ENCODE results near the gene C10orf90. TPM values are rescaled to one million over a fixed set of nuclear protein-coding genes. Genes with fewer than 3 reads are reported as not detected.

The C10orf90 gene
- total RNA-seq, 1 experiment from 2014 or later = not detected

- DNase-seq (ENCODE audit: low spot score) = no peak
- in situ Hi-C loops (cut with HindIII; ENCODE audit: low sequenced_read_pairs) = no loop called here
Measured at GRCh38 chr10:126683466-126683865, 13.0 kb upstream of the C10orf90 start.

DNA sequence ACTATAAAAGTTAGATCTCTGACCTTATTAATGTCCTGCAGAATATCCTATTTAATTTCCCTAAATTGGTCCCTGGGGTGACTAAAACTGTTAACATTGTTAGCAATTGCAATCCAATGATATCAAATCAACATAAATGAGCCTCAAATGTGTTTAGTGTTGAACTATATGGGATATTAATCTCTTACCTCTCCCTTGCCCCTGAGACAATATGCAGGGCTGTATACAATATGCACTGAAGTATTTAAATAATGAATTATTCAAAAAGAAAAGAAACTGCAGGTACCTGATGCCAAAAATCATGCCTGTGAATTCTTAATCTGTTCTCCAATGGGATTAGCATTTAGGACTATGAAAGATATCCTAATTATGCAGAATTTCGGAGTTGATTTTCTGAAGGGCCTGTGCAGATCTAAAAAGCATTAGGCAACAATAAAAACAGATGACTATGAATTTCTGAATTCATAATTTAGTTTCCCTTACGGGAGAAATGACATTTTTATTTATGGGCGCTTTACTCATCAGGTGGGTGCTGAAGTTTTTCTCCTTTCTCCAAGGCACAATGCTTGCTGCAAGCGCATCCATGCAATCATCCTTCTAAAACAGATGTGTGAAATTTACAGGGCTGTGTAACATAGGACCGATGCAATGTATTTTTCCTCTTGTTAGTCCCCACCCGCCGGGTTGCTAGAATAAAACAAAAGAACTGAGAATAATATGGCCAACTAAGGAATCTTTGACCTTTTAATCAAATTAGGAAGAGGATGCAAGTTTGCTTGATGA is 5.4 kb upstream of the C10orf90 start:
- no peak for DNase-seq (ENCODE audit: low spot score)
- in situ Hi-C loops (cut with HindIII; ENCODE audit: low sequenced_read_pairs) = no loop called here

GRCh38 chr10:126674741-126675515 is 4.4 kb upstream of the C10orf90 start:
- in situ Hi-C loops (cut with HindIII; ENCODE audit: low sequenced_read_pairs) = no loop called here

GRCh38 chr10:126673565-126673964 is 3.1 kb upstream of the C10orf90 start:
- in situ Hi-C loops (cut with HindIII; ENCODE audit: low sequenced_read_pairs) = no loop called here
- no peak for DNase-seq (ENCODE audit: low spot score)

More at GRCh38 chr10:126674741-126675515, 4.4 kb upstream of the C10orf90 start:
- DNase-seq (ENCODE audit: low spot score) = no peak

DNA sequence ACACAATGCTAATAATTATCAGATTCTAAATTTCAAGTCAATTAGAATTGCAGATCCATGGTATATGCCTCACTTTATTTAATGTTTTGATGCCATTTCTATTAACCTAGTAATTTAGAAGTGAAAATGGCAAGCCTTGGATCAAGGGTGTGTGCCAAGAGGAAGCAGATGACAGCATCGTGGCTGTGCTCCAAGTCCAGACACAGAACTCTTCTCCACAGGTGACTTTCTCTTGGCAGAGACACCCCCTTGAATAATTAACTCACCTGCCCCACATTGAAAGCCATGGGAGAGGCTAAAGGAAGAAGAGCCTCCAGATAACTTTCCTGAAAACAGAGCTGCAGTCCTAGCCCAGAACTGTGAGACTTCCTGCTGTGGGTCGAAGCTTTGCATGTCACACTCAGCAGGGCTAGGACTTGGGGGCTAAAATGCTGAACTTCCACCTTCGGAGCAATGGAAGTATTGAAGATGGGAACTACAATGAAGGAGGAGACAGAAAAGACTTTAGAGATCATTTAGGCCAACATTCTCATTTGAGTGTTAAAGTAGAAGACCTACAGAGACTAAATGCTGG is 996 bp upstream of the C10orf90 start:
- in situ Hi-C loops (cut with HindIII; ENCODE audit: low sequenced_read_pairs) = no loop called here
- peak; percentile 37 for DNase-seq (ENCODE audit: low spot score)

DNA sequence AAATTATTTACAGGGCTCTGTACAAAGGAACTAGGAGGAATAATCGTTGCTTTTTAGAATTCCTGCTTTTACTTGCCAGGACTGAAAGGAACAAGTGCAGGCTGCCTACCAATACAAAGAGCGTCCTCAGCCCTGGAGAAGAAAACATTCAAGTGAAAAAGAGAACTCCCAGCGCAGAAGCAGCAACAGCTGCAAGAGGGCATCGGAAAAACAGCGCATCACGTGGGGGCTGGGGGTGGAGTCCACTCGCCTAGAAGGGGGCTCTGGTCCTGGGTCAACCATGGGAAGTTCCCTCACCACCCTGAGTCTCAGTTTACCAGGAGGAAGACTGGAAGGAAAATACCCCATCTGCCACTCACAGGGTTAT is 385 bp upstream of the C10orf90 start:
- in situ Hi-C loops (cut with HindIII; ENCODE audit: low sequenced_read_pairs) = no loop called here
- DNase-seq (ENCODE audit: low spot score) = peak; percentile 9

GRCh38 chr10:126669168-126669567 is 1.3 kb downstream of the C10orf90 start:
- in situ Hi-C loops (cut with HindIII; ENCODE audit: low sequenced_read_pairs) = no loop called here

GRCh38 chr10:126668505-126668904 is 2.0 kb downstream of the C10orf90 start:
- no peak for DNase-seq (ENCODE audit: low spot score)

More at GRCh38 chr10:126669168-126669567, 1.3 kb downstream of the C10orf90 start:
- no peak for DNase-seq (ENCODE audit: low spot score)

DNA sequence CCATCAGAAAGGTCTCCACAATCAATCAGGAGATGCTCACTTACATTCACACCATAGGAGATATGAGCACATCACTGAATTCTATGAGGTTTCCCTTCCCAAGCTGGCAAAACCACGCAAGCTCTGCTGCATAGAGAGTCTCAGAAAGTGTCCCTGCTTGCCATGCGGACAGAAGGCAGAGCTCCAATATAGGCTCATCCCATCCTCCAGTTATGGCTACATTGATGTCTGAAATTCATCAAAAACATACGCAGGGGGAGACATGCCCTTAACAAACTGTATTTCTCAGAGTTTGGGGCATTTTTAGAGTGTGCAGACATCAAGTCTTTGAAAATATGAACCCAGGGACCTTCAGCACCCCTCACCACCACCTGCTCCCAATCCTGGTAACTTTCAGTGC is 2.9 kb downstream of the C10orf90 start:
- in situ Hi-C loops (cut with HindIII; ENCODE audit: low sequenced_read_pairs) = no loop called here
- DNase-seq (ENCODE audit: low spot score) = no peak

More at GRCh38 chr10:126668505-126668904, 2.0 kb downstream of the C10orf90 start:
- in situ Hi-C loops (cut with HindIII; ENCODE audit: low sequenced_read_pairs) = no loop called here

GRCh38 chr10:126665207-126665606 is 5.3 kb downstream of the C10orf90 start:
- in situ Hi-C loops (cut with HindIII; ENCODE audit: low sequenced_read_pairs) = no loop called here
- no peak for DNase-seq (ENCODE audit: low spot score)

DNA sequence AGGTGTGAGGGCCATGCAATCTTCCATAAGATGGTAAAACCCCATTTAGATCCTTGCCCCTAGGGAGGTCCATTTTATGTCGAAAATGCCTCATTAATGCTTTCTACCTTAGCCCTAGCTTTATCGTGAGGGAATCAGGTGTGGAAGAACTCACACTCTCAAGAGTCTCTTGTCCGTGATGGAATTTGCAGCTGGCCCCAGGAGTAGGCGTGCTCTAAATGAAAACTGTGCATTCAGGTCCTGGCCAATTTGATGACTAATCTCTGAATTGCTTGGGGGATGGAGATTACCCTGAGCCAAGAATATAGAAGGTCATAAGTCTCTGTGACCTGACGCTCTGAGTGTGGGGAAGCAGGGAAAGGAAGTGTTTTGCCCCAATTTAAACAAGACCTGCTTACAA is 6.6 kb downstream of the C10orf90 start:
- in situ Hi-C loops (cut with HindIII; ENCODE audit: low sequenced_read_pairs) = no loop called here
- no peak for DNase-seq (ENCODE audit: low spot score)

GRCh38 chr10:126663328-126663727 is 7.2 kb downstream of the C10orf90 start:
- in situ Hi-C loops (cut with HindIII; ENCODE audit: low sequenced_read_pairs) = no loop called here
- peak; percentile 8 for DNase-seq (ENCODE audit: low spot score)

DNA sequence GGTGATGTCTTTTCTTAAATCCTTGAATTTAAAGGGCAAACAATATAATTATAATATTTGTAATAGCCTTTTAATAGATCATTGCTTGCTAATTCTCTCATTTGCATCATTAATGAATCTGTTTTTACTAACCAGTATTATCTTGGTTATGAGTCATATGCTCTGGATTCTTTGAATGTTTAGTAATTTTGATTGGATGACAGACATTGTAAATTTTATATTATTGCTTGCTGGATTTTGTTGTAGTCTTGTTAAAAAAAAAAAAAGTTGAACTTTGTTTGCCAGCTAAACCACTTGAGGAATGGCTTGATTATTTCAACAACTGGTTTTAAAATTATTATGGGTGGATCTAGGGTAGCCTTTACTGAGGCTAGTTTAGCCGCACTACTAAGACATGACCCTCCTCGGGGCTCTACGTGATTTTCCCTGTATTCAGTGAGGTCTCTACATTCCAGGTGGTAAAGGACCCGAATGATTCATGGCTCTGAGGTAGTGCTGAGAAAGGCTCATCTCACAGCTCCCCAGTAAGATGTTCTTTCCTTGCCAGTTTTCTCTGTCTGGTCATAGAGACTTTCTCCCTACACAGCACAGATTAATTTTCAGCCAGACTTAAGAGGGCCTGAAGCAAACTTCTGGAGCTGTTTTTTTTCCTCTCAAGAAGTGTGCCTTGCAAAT is 8.5 kb downstream of the C10orf90 start:
- in situ Hi-C loops (cut with HindIII; ENCODE audit: low sequenced_read_pairs) = no loop called here

DNA sequence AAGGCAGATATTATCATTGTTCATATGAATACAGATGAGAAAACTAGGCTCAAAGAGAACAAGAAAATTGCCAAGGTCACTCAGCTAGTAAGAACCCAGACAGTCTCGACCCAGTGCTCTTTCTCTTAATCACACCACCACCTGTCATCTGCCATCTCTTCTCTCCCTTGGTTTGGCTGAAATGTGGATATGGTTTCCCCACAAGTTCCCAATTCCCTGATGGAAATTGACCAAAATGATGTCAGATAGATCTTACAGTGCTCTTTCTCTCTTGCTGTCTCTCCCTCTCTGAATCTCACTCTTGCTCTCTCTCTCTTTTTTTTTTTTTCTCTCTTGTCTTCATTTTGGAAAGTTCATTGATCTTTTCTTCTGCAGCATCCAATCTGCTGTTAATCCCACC is 9.1 kb downstream of the C10orf90 start:
- in situ Hi-C loops (cut with HindIII; ENCODE audit: low sequenced_read_pairs) = no loop called here
- DNase-seq (ENCODE audit: low spot score) = no peak

More for the DNA sequence above, 8.5 kb downstream of the C10orf90 start:
- DNase-seq (ENCODE audit: low spot score) = no peak

GRCh38 chr10:126659750-126660149 is 10.7 kb downstream of the C10orf90 start:
- no peak for DNase-seq (ENCODE audit: low spot score)
- in situ Hi-C loops (cut with HindIII; ENCODE audit: low sequenced_read_pairs) = no loop called here

DNA sequence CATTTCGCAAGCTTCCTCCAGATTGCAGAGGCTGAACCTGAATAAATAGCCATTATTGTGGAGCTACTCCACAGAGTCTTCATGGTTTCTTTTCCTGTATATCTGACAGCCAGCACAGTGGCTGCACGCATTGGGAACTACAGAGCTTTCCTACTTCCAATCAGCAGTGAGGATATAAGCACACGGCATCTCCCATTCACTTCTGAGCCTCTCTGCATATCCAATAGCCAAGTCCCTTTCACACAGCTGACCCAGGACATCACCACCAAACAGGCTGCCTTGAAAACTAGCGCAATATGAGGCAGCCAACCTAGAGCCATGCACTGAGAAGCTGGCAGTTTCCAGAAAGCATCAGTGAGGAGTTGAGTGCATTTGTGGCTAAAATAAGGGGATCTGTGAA is 11.6 kb downstream of the C10orf90 start:
- in situ Hi-C loops (cut with HindIII; ENCODE audit: low sequenced_read_pairs) = no loop called here
- DNase-seq (ENCODE audit: low spot score) = no peak

DNA sequence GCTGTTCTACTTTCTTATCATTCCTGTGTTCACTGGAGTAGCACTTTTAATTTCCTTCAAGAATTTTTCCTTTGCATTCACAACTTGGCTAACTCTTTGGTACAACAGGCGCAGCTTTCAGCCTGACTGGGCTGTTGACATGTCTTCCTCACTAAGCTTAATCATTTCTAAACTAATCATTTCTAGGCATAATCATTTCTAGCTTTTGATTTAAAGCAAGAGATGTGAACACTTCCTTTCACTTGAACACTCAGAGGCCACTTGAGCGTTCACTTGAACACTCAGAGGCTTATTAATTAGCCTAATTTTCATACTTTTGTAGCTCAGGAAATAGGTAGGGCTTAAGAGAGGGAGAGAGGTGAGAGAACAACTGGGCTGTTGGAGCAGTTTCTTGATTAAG is 15.9 kb downstream of the C10orf90 start:
- DNase-seq (ENCODE audit: low spot score) = no peak
- in situ Hi-C loops (cut with HindIII; ENCODE audit: low sequenced_read_pairs) = no loop called here

GRCh38 chr10:126651467-126651866 is 19.0 kb downstream of the C10orf90 start:
- DNase-seq (ENCODE audit: low spot score) = no peak
- in situ Hi-C loops (cut with HindIII; ENCODE audit: low sequenced_read_pairs) = no loop called here

DNA sequence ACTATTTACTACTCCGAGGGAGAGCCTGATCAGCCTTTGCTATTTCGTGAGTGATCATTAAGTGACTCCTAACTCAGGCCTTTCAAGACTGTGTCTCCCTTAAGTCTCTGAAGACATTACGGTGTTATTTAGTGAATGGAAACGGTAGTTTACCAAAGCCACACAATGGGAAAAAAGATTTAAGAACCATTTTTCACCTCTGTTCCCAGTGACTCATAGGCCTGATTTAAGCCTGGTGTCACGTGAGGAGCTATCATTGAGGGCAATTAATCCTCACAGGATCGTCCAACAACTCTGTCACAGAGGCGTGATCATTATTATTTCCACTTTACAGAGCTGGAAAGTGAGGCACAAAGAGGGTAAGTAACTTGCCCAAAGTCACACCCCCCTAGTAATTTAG is 20.3 kb downstream of the C10orf90 start:
- DNase-seq (ENCODE audit: low spot score) = no peak
- in situ Hi-C loops (cut with HindIII; ENCODE audit: low sequenced_read_pairs) = no loop called here

- no peak for DNase-seq (ENCODE audit: low spot score)
Measured at GRCh38 chr10:126647116-126647515, 23.4 kb downstream of the C10orf90 start.

More at GRCh38 chr10:126647116-126647515, 23.4 kb downstream of the C10orf90 start:
- in situ Hi-C loops (cut with HindIII; ENCODE audit: low sequenced_read_pairs) = no loop called here

Data from G401 (cell line).